IMR-90 (cell line): ENCODE data around the gene GRIK3.

Experiments
- CEBPB ChIP-seq: IDR thresholded peaks from 2 replicates; pipeline ENCODE4 v1.6.1; 2012; ENCODE audit warnings: low read depth, low read length, improper control_type of control experiment
- CTCF ChIP-seq: conservative IDR thresholded peaks from 2 replicates; pipeline ENCODE4 v1.5.1; 2012; ENCODE audit warnings: mild to moderate bottlenecking, low read depth, low read length, improper control_type of control experiment
- FOS ChIP-seq: fragments of 150-350 bp; IDR thresholded peaks from 2 replicates; pipeline ENCODE4 v1.6.1; 2016; ENCODE audit warnings: low read depth, low read length
- MAFK ChIP-seq: IDR thresholded peaks from 2 replicates; pipeline ENCODE4 v1.6.1; 2012; ENCODE audit warnings: low read depth, low read length, improper control_type of control experiment
- MAZ ChIP-seq: IDR thresholded peaks from 2 replicates; pipeline ENCODE4 v1.6.1; 2012; ENCODE audit warnings: low read depth, mild to moderate bottlenecking, low read length, improper control_type of control experiment, moderate library complexity, borderline replicate concordance
- MXI1 ChIP-seq: IDR thresholded peaks from 2 replicates; pipeline ENCODE4 v1.6.1; 2012; ENCODE audit warnings: low read depth, mild to moderate bottlenecking, low read length, moderate library complexity, borderline replicate concordance
- NFE2L2 ChIP-seq: fragments of 150-350 bp; IDR thresholded peaks from 2 replicates; pipeline ENCODE4 v1.6.1; 2016; ENCODE audit warnings: low read depth, mild to moderate bottlenecking, low read length
- POLR2A ChIP-seq: IDR thresholded peaks from 2 replicates; pipeline ENCODE4 v1.6.1; 2012; ENCODE audit warnings: mild to moderate bottlenecking, low read depth, low read length
- RAD21 ChIP-seq: IDR thresholded peaks from 2 replicates; pipeline ENCODE4 v1.6.1; 2012; ENCODE audit warnings: low read length, improper control_type of control experiment
- RCOR1 ChIP-seq: IDR thresholded peaks from 2 replicates; pipeline ENCODE4 v1.6.1; 2012; ENCODE audit warnings: mild to moderate bottlenecking, low read length, improper control_type of control experiment; ENCODE audit not compliant: insufficient replicate concordance
- RFX5 ChIP-seq: IDR thresholded peaks from 2 replicates; pipeline ENCODE4 v1.8.0; 2012; ENCODE audit warnings: low read depth, mild to moderate bottlenecking, low read length, moderate library complexity
- USF2 ChIP-seq: fragments of 150-350 bp; IDR thresholded peaks from 2 replicates; pipeline ENCODE4 v1.6.1; 2017; ENCODE audit warnings: mild to moderate bottlenecking, antibody characterized with exemption, low read length, low read depth

- no peak for TF ChIP-seq CTCF
- TF ChIP-seq POLR2A: no peak
- no peak for TF ChIP-seq USF2
- no peak for TF ChIP-seq FOS
- TF ChIP-seq RCOR1: no peak
- TF ChIP-seq RAD21: no peak
- TF ChIP-seq CEBPB: no peak
- no peak for TF ChIP-seq MAZ
- TF ChIP-seq NFE2L2: no peak
- no peak for TF ChIP-seq MXI1
- TF ChIP-seq RFX5: no peak
- TF ChIP-seq MAFK: no peak
Observed at GRCh38 chr1:36763771-36764170, 270.5 kb downstream of the GRIK3 start.
